ENCODE data around the gene VAV2.

Gene VAV2

DNA sequence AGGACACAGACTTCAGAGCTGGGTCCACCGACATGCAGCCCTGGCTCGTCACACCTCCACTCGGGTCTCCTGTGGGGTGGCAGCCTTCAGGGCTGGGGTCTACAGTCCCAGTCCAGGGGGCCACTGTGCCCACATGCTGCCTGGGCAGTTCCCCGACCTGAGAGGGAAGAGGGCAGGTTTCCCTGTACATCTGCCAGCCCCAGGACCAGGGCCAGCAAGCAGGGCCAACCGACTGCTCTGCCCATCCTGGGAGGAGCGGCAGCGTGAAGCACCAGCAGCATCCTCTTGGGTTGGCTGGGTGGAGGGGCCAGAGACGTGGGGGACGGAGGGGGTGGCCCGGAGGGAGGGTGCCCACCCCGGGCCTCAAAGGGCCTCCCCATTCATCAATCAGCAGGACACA lies 133.4 kb downstream of the VAV2 start:
- Histone ChIP-seq H2AK5ac (ENCODE audit: low read length) (no peak overlapping the region), H4K12ac (ENCODE audit: low read depth, low read length) (no peak overlapping the region), H3K9ac (ENCODE audit: low read length) (no peak overlapping the region), H3K4me2 (ENCODE audit: low read length) (no peak overlapping the region), H3K4ac (ENCODE audit: low read depth, low read length) (no peak overlapping the region), H4K91ac (ENCODE audit: low read depth, low read length) (no peak overlapping the region), H3K36me3 (ENCODE audit: control insufficient read depth in 1 of 2, insufficient read depth in 2 of 2, low read length in 2 of 2) (peaks cover 28 to 59% of the 10 kb centered on the region in 2 experiments), H3K4me3 (ENCODE audit: low read depth, low read length) (no peak overlapping the region), H3K9me3 (ENCODE audit: insufficient read depth, low read depth, low read length) (no peaks in the 10 kb centered on the region), H3K18ac (ENCODE audit: low read length) (peak overlapping the region; percentile 42), H4K8ac (ENCODE audit: low read depth, low read length) (no peak overlapping the region), H3K79me2 (ENCODE audit: control insufficient read depth, insufficient read depth, low read length, poor library complexity) (peaks cover 15% of the 10 kb centered on the region), H3K27ac (ENCODE audit: low read depth, low read length) (no peak overlapping the region), H2BK5ac (ENCODE audit: low read depth, low read length, poor library complexity) (no peak overlapping the region), H2AFZ (ENCODE audit: insufficient read depth, low read length, poor library complexity) (no peak overlapping the region), H2BK120ac (ENCODE audit: insufficient read depth, low read length, poor library complexity) (no peak overlapping the region), H2BK12ac (ENCODE audit: low read length) (no peak overlapping the region), H3K14ac (ENCODE audit: low read length) (peak overlapping the region; percentile 13), H3K79me1 (ENCODE audit: low read length) (peaks cover 34% of the 10 kb centered on the region), H3K27me3 (ENCODE audit: insufficient read depth, low read length) (no peaks in the 10 kb centered on the region), H3K4me1 (ENCODE audit: control insufficient read depth in 1 of 2, insufficient read depth in 2 of 2, low read length in 2 of 2) (peaks cover 42 to 51% of the 10 kb centered on the region in 2 experiments), H3K23ac (ENCODE audit: low read length) (no peak overlapping the region)
- no CpG with 5 or more reads among the region's 11 CpGs for WGBS (ENCODE audit: extremely low coverage, insufficient coverage, insufficient read length)
- no peak for DNase-seq

GRCh38 chr9:133857639-133858038 lies 134.5 kb downstream of the VAV2 start:
- Histone ChIP-seq H2BK120ac (ENCODE audit: insufficient read depth, low read length, poor library complexity) (no peak overlapping the region), H3K79me1 (ENCODE audit: low read length) (peaks cover 23% of the 10 kb centered on the region), H2AFZ (ENCODE audit: insufficient read depth, low read length, poor library complexity) (no peak overlapping the region), H2BK5ac (ENCODE audit: low read depth, low read length, poor library complexity) (no peak overlapping the region), H3K4me1 (ENCODE audit: control insufficient read depth in 1 of 2, insufficient read depth in 2 of 2, low read length in 2 of 2) (peaks cover 31 to 40% of the 10 kb centered on the region in 2 experiments), H3K27ac (ENCODE audit: low read depth, low read length) (no peak overlapping the region), H3K14ac (ENCODE audit: low read length) (no peak overlapping the region), H3K9ac (ENCODE audit: low read length) (no peak overlapping the region), H4K8ac (ENCODE audit: low read depth, low read length) (no peak overlapping the region), H2AK5ac (ENCODE audit: low read length) (no peak overlapping the region), H3K4me2 (ENCODE audit: low read length) (no peak overlapping the region), H3K36me3 (ENCODE audit: control insufficient read depth in 1 of 2, insufficient read depth in 2 of 2, low read length in 2 of 2) (peaks cover 28 to 68% of the 10 kb centered on the region in 2 experiments), H4K91ac (ENCODE audit: low read depth, low read length) (peak overlapping the region; percentile 15), H3K79me2 (ENCODE audit: control insufficient read depth, insufficient read depth, low read length, poor library complexity) (peaks cover 6% of the 10 kb centered on the region), H3K4me3 (ENCODE audit: low read depth, low read length) (no peak overlapping the region), H3K23ac (ENCODE audit: low read length) (no peak overlapping the region), H2BK12ac (ENCODE audit: low read length) (peak overlapping the region; percentile 26), H3K4ac (ENCODE audit: low read depth, low read length) (no peak overlapping the region), H3K18ac (ENCODE audit: low read length) (peak overlapping the region; percentile 28), H3K9me3 (ENCODE audit: insufficient read depth, low read depth, low read length) (peaks cover 6% of the 10 kb centered on the region), H3K27me3 (ENCODE audit: insufficient read depth, low read length) (no peaks in the 10 kb centered on the region), H4K12ac (ENCODE audit: low read depth, low read length) (no peak overlapping the region)
- no peak for DNase-seq
- no CpG with 5 or more reads among the region's 9 CpGs for WGBS (ENCODE audit: extremely low coverage, insufficient coverage, insufficient read length)

DNA sequence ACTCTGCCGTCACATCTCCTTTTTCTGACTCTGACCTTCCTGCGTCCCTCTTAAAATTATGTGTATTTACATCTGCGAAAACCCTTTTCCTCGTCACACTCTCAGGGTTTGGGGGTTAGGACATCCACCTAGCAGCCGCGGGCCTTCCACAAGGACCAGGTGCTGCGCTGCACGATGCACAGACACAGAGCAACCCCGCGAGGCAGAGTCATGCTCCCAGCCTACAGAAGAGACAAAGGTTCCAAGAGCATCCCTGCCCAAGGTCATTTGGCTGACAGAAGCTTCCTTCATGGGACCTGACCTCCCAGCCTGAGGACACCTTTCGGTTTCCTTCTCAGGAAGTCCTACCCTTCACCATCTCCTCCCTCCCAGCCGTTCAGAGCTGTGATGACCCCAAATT lies 135.3 kb downstream of the VAV2 start:
- no CpG with 5 or more reads among the region's 12 CpGs for WGBS (ENCODE audit: extremely low coverage, insufficient coverage, insufficient read length)
- Histone ChIP-seq H3K4me2 (ENCODE audit: low read length) (no peak overlapping the region), H4K12ac (ENCODE audit: low read depth, low read length) (no peak overlapping the region), H3K9ac (ENCODE audit: low read length) (no peak overlapping the region), H3K14ac (ENCODE audit: low read length) (no peak overlapping the region), H3K4ac (ENCODE audit: low read depth, low read length) (peak overlapping the region; percentile 19), H3K4me3 (ENCODE audit: low read depth, low read length) (no peak overlapping the region), H4K8ac (ENCODE audit: low read depth, low read length) (no peak overlapping the region), H3K36me3 (ENCODE audit: control insufficient read depth in 1 of 2, insufficient read depth in 2 of 2, low read length in 2 of 2) (peaks cover 22 to 65% of the 10 kb centered on the region in 2 experiments), H3K23ac (ENCODE audit: low read length) (no peak overlapping the region), H3K79me2 (ENCODE audit: control insufficient read depth, insufficient read depth, low read length, poor library complexity) (peaks cover 2% of the 10 kb centered on the region), H2BK12ac (ENCODE audit: low read length) (peak overlapping the region; percentile 3), H4K91ac (ENCODE audit: low read depth, low read length) (peak overlapping the region; percentile 6), H2AK5ac (ENCODE audit: low read length) (peak overlapping the region; percentile 42), H3K18ac (ENCODE audit: low read length) (peak overlapping the region; percentile 24), H2BK120ac (ENCODE audit: insufficient read depth, low read length, poor library complexity) (no peak overlapping the region), H3K27ac (ENCODE audit: low read depth, low read length) (peak overlapping the region; percentile 55), H3K79me1 (ENCODE audit: low read length) (peaks cover 19% of the 10 kb centered on the region), H3K4me1 (ENCODE audit: control insufficient read depth in 1 of 2, insufficient read depth in 2 of 2, low read length in 2 of 2) (peaks cover 28 to 31% of the 10 kb centered on the region in 2 experiments), H3K27me3 (ENCODE audit: insufficient read depth, low read length) (no peaks in the 10 kb centered on the region), H2BK5ac (ENCODE audit: low read depth, low read length, poor library complexity) (peak overlapping the region; percentile 16), H2AFZ (ENCODE audit: insufficient read depth, low read length, poor library complexity) (no peak overlapping the region), H3K9me3 (ENCODE audit: insufficient read depth, low read depth, low read length) (peaks cover 7% of the 10 kb centered on the region)
- no peak for DNase-seq

DNA sequence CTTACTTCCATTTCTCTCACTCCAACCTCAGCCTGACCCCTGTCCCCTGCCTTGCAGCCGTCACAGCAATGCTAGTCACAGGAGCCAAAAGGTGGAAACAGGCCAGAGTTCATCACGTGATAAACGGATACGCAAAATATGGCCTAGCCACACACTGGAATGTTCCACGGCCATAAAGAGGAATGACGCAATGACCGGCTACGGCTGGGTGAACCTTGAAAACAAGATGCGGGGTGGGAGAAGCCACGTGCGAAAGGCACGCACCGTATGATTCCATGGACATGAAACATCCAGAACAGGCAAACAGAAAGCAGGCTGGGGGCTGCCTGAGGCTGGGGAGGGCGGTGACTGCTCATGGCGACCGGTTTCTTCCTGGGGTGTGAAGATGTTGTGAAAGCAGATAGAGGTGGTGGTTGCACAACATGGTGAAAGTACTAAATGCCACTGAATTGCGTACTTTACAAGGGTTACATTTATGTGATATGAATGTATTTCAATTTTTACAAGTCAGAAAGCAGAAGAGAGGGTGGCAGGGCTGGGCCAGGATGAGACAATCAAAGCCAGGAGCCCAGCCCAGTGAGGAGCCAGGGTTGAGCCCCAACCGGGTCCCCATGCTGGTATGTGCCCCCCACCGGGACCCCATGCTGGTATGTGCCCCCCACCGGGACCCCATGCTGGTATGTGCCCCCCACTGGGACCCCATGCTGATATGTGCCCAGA lies 136.2 kb downstream of the VAV2 start:
- Histone ChIP-seq H4K12ac (ENCODE audit: low read depth, low read length) (no peak overlapping the region), H2BK12ac (ENCODE audit: low read length) (no peak overlapping the region), H3K18ac (ENCODE audit: low read length) (no peak overlapping the region), H3K4ac (ENCODE audit: low read depth, low read length) (no peak overlapping the region), H3K23ac (ENCODE audit: low read length) (no peak overlapping the region), H3K14ac (ENCODE audit: low read length) (no peak overlapping the region), H2BK5ac (ENCODE audit: low read depth, low read length, poor library complexity) (peak overlapping the region; percentile 25), H4K8ac (ENCODE audit: low read depth, low read length) (no peak overlapping the region), H3K4me1 (ENCODE audit: control insufficient read depth in 1 of 2, insufficient read depth in 2 of 2, low read length in 2 of 2) (peaks cover 28 to 31% of the 10 kb centered on the region in 2 experiments), H3K79me2 (ENCODE audit: control insufficient read depth, insufficient read depth, low read length, poor library complexity) (peaks cover 3% of the 10 kb centered on the region), H4K91ac (ENCODE audit: low read depth, low read length) (peak overlapping the region; percentile 27), H3K79me1 (ENCODE audit: low read length) (peaks cover 19% of the 10 kb centered on the region), H2AFZ (ENCODE audit: insufficient read depth, low read length, poor library complexity) (no peak overlapping the region), H3K4me3 (ENCODE audit: low read depth, low read length) (no peak overlapping the region), H3K4me2 (ENCODE audit: low read length) (no peak overlapping the region), H3K9ac (ENCODE audit: low read length) (no peak overlapping the region), H3K27me3 (ENCODE audit: insufficient read depth, low read length) (no peaks in the 10 kb centered on the region), H3K36me3 (ENCODE audit: control insufficient read depth in 1 of 2, insufficient read depth in 2 of 2, low read length in 2 of 2) (peaks cover 16 to 57% of the 10 kb centered on the region in 2 experiments), H2BK120ac (ENCODE audit: insufficient read depth, low read length, poor library complexity) (no peak overlapping the region), H2AK5ac (ENCODE audit: low read length) (peak overlapping the region; percentile 18), H3K9me3 (ENCODE audit: insufficient read depth, low read depth, low read length) (peaks cover 7% of the 10 kb centered on the region), H3K27ac (ENCODE audit: low read depth, low read length) (peak overlapping the region; percentile 55)
- peak; percentile 99 to 100 for DNase-seq
- WGBS (ENCODE audit: extremely low coverage, insufficient coverage, insufficient read length): no CpG with 5 or more reads among the region's 20 CpGs
